ENCODE data around the gene CACNA1A.

GRCh38 chr19:13410946-13411345 is 95.3 kb downstream of the CACNA1A start:
- TF ChIP-seq, protein P1, sequence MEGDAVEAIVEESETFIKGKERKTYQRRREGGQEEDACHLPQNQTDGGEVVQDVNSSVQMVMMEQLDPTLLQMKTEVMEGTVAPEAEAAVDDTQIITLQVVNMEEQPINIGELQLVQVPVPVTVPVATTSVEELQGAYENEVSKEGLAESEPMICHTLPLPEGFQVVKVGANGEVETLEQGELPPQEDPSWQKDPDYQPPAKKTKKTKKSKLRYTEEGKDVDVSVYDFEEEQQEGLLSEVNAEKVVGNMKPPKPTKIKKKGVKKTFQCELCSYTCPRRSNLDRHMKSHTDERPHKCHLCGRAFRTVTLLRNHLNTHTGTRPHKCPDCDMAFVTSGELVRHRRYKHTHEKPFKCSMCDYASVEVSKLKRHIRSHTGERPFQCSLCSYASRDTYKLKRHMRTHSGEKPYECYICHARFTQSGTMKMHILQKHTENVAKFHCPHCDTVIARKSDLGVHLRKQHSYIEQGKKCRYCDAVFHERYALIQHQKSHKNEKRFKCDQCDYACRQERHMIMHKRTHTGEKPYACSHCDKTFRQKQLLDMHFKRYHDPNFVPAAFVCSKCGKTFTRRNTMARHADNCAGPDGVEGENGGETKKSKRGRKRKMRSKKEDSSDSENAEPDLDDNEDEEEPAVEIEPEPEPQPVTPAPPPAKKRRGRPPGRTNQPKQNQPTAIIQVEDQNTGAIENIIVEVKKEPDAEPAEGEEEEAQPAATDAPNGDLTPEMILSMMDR (IDR thresholded peaks at IDR 0.05) = no peak
- TF ChIP-seq POLR2A (IDR thresholded peaks at IDR 0.05) = no peak

Measured in heart left ventricle (tissue), 13 donors.